GM23338 (cell line): ENCODE data around the gene ADSS1. TPM values are rescaled to one million over a fixed set of nuclear protein-coding genes. Genes with fewer than 3 reads are reported as not detected.

Source experiments
- ATAC-seq: fragments of 200-7000 bp; cut with Tn5 transposase; 3 replicates; pipeline ENCODE4 v1.9.1; 2020
- DNase-seq: peaks from one replicate; pipeline ENCODE4 v3.0.0-alpha.2; 2015; ENCODE audit warnings: low spot score
- H2AFZ ChIP-seq: fragments of 200-600 bp; sonication (generic); 2 replicates; pipeline ENCODE4 v1.8.0; 2016; ENCODE audit warnings: antibody characterized with exemption, mild to moderate bottlenecking, moderate library complexity
- H3F3A ChIP-seq: fragments of 200-600 bp; sonication (generic); replicated peaks from 2 replicates; pipeline ENCODE4 v1.8.0; 2017; ENCODE audit warnings: antibody characterized with exemption, mixed run types, low read depth
- H3K27ac ChIP-seq: fragments of 200-600 bp; sonication (generic); 2 replicates; pipeline ENCODE4 v1.6.1; 2016; ENCODE audit warnings: low read depth
- H3K27me3 ChIP-seq: fragments of 200-600 bp; sonication (generic); 2 replicates; pipeline ENCODE4 v1.8.0; 2016; ENCODE audit warnings: mild to moderate bottlenecking, mixed run types, moderate library complexity; ENCODE audit not compliant: insufficient read depth
- H3K36me3 ChIP-seq: fragments of 200-600 bp; sonication (generic); 2 replicates; pipeline ENCODE4 v1.8.0; 2016; ENCODE audit warnings: mild to moderate bottlenecking; ENCODE audit not compliant: insufficient read depth
- H3K4me1 ChIP-seq: fragments of 200-600 bp; sonication (generic); 2 replicates; pipeline ENCODE4 v1.8.0; 2016; ENCODE audit warnings: mild to moderate bottlenecking, moderate library complexity; ENCODE audit not compliant: insufficient read depth
- H3K4me2 ChIP-seq: fragments of 200-600 bp; sonication (generic); 2 replicates; pipeline ENCODE4 v1.7.1; 2017; ENCODE audit warnings: mixed run types
- H3K4me3 ChIP-seq: fragments of 200-600 bp; sonication (generic); 2 replicates; pipeline ENCODE4 v1.6.1; 2016; ENCODE audit warnings: mixed run types
- H3K79me2 ChIP-seq: fragments of 200-600 bp; sonication (generic); replicated peaks from 2 replicates; pipeline ENCODE4 v1.8.0; 2017; ENCODE audit warnings: mild to moderate bottlenecking; ENCODE audit not compliant: insufficient read depth
- H3K9me2 ChIP-seq: fragments of 200-600 bp; sonication (generic); 2 replicates; pipeline ENCODE4 v1.8.0; 2017; ENCODE audit not compliant: insufficient read depth
- H4K20me1 ChIP-seq: fragments of 200-600 bp; sonication (generic); replicated peaks from 2 replicates; pipeline ENCODE4 v1.8.0; 2017; ENCODE audit warnings: mild to moderate bottlenecking; ENCODE audit not compliant: insufficient read depth
- H3K27ac Mint-ChIP-seq: 2 replicates; pipeline ENCODE4 v1.8.0; 2020; ENCODE audit warnings: inconsistent platforms, mild to moderate bottlenecking, moderate library complexity, mixed read lengths
- H3K27me3 Mint-ChIP-seq: 3 replicates; pipeline ENCODE4 v1.8.0; 2022; ENCODE audit warnings: low read depth, mild to moderate bottlenecking, moderate library complexity, mixed read lengths, inconsistent platforms; ENCODE audit not compliant: insufficient read depth, poor library complexity
- H3K36me3 Mint-ChIP-seq: 3 replicates; pipeline ENCODE4 v1.8.0; 2021; ENCODE audit warnings: low read depth, mild to moderate bottlenecking, inconsistent platforms, moderate library complexity, mixed read lengths
- H3K4me1 Mint-ChIP-seq: 3 replicates; pipeline ENCODE4 v1.8.0; 2020; ENCODE audit warnings: mild to moderate bottlenecking, inconsistent platforms, mixed read lengths
- H3K4me3 Mint-ChIP-seq: 3 replicates; pipeline ENCODE4 v1.8.0; 2021; ENCODE audit warnings: moderate library complexity, mild to moderate bottlenecking, inconsistent platforms, mixed read lengths
- H3K9me3 Mint-ChIP-seq: 3 replicates; pipeline ENCODE4 v1.8.0; 2020; ENCODE audit warnings: moderate library complexity, mild to moderate bottlenecking, inconsistent platforms, mixed read lengths
- CREB1 ChIP-seq: fragments of 250-450 bp; sonication (Bioruptor Pico); IDR thresholded peaks from 2 replicates; pipeline ENCODE4 v1.5.0; 2020; ENCODE audit warnings: low read depth, mild to moderate bottlenecking, moderate library complexity
- EZH2 ChIP-seq: fragments of 200-600 bp; sonication (generic); IDR thresholded peaks from one replicate; pipeline ENCODE4 v1.8.0; 2017; ENCODE audit warnings: antibody characterized with exemption, mild to moderate bottlenecking, low read depth; ENCODE audit not compliant: unreplicated experiment
- EZH2phosphoT487 ChIP-seq: fragments of 200-600 bp; sonication (generic); IDR thresholded peaks from one replicate; pipeline ENCODE4 v1.8.1; 2018; ENCODE audit warnings: antibody characterized with exemption; ENCODE audit not compliant: unreplicated experiment
- JUNB ChIP-seq: IDR thresholded peaks from one replicate; pipeline ENCODE4 v1.6.1; 2016; ENCODE audit warnings: antibody characterized with exemption; ENCODE audit not compliant: unreplicated experiment
- NANOG ChIP-seq: IDR thresholded peaks from 2 replicates; pipeline ENCODE4 v1.6.1; 2016; ENCODE audit warnings: antibody characterized with exemption, borderline replicate concordance
- POLR2AphosphoS5 ChIP-seq: IDR thresholded peaks from 2 replicates; pipeline ENCODE4 v1.6.1; 2016; ENCODE audit warnings: antibody characterized with exemption, low read depth
- REST ChIP-seq: IDR thresholded peaks from one replicate; pipeline ENCODE4 v1.6.1; 2018; ENCODE audit warnings: antibody characterized with exemption; ENCODE audit not compliant: unreplicated experiment
- STAT1 ChIP-seq: IDR thresholded peaks from one replicate; pipeline ENCODE4 v1.6.1; 2016; ENCODE audit warnings: antibody characterized with exemption; ENCODE audit not compliant: unreplicated experiment
- ZNF114 ChIP-seq: fragments of 250-450 bp; sonication (Bioruptor Pico); IDR thresholded peaks from 2 replicates; pipeline ENCODE4 v1.5.0; 2020; ENCODE audit warnings: mild to moderate bottlenecking, moderate library complexity
- ZNF331 ChIP-seq: fragments of 250-450 bp; sonication (Bioruptor Pico); IDR thresholded peaks from 2 replicates; pipeline ENCODE4 v1.5.0; 2020; ENCODE audit warnings: low read depth, mild to moderate bottlenecking, moderate library complexity
- polyA plus RNA-seq: library from polyadenylated mRNA; unstranded; fragments of >200 nt; fragmentation: Nextera tagmentation; extraction: Ambion mirVana; gene quantifications from 2 replicates; pipeline ENCODE4 v1.2.1, GENCODE V29; 2016
- total RNA-seq: library from RNA; depleted of rRNA; stranded (reverse); fragments of >200 nt; shearing (Covaris generic); gene quantifications from 2 replicates; pipeline ENCODE4 v1.2.3, GENCODE V29; 2014
- TF ChIP-seq, protein P1 (sequence below): fragments of 250-450 bp; sonication (Bioruptor Pico); IDR thresholded peaks from 2 replicates; pipeline ENCODE4 v1.5.0; 2020; ENCODE audit warnings: mild to moderate bottlenecking, moderate library complexity
- TF ChIP-seq, protein P2 (sequence below): IDR thresholded peaks from 2 replicates; pipeline ENCODE4 v1.6.1; 2016; ENCODE audit warnings: antibody characterized with exemption

The ADSS1 gene
- total and polyA plus RNA-seq, 2 experiments from 2014 or later, result 9.5 to 11.6 TPM

- H3K36me3 ChIP-seq, result no peaks in the 10 kb centered on the region
- ATAC-seq (peak; percentile 7), DNase-seq (no peak)
- no peaks in the 10 kb centered on the region for H3K27me3 ChIP-seq
- H3K27me3 Mint-ChIP-seq, result peaks cover 7% of the 10 kb centered on the region
- H2AFZ ChIP-seq, result no peak overlapping the region
- TF ChIP-seq ZNF114 (CRISPR knock-in tag) (no peak), ZNF331 (CRISPR knock-in tag) (no peak), EZH2 (no peak), CREB1 (CRISPR knock-in tag) (no peak), JUNB (no peak), REST (no peak), POLR2AphosphoS5 (no peak), NANOG (no peak), EZH2phosphoT487 (no peak), STAT1 (no peak)
- TF ChIP-seq, protein P1, sequence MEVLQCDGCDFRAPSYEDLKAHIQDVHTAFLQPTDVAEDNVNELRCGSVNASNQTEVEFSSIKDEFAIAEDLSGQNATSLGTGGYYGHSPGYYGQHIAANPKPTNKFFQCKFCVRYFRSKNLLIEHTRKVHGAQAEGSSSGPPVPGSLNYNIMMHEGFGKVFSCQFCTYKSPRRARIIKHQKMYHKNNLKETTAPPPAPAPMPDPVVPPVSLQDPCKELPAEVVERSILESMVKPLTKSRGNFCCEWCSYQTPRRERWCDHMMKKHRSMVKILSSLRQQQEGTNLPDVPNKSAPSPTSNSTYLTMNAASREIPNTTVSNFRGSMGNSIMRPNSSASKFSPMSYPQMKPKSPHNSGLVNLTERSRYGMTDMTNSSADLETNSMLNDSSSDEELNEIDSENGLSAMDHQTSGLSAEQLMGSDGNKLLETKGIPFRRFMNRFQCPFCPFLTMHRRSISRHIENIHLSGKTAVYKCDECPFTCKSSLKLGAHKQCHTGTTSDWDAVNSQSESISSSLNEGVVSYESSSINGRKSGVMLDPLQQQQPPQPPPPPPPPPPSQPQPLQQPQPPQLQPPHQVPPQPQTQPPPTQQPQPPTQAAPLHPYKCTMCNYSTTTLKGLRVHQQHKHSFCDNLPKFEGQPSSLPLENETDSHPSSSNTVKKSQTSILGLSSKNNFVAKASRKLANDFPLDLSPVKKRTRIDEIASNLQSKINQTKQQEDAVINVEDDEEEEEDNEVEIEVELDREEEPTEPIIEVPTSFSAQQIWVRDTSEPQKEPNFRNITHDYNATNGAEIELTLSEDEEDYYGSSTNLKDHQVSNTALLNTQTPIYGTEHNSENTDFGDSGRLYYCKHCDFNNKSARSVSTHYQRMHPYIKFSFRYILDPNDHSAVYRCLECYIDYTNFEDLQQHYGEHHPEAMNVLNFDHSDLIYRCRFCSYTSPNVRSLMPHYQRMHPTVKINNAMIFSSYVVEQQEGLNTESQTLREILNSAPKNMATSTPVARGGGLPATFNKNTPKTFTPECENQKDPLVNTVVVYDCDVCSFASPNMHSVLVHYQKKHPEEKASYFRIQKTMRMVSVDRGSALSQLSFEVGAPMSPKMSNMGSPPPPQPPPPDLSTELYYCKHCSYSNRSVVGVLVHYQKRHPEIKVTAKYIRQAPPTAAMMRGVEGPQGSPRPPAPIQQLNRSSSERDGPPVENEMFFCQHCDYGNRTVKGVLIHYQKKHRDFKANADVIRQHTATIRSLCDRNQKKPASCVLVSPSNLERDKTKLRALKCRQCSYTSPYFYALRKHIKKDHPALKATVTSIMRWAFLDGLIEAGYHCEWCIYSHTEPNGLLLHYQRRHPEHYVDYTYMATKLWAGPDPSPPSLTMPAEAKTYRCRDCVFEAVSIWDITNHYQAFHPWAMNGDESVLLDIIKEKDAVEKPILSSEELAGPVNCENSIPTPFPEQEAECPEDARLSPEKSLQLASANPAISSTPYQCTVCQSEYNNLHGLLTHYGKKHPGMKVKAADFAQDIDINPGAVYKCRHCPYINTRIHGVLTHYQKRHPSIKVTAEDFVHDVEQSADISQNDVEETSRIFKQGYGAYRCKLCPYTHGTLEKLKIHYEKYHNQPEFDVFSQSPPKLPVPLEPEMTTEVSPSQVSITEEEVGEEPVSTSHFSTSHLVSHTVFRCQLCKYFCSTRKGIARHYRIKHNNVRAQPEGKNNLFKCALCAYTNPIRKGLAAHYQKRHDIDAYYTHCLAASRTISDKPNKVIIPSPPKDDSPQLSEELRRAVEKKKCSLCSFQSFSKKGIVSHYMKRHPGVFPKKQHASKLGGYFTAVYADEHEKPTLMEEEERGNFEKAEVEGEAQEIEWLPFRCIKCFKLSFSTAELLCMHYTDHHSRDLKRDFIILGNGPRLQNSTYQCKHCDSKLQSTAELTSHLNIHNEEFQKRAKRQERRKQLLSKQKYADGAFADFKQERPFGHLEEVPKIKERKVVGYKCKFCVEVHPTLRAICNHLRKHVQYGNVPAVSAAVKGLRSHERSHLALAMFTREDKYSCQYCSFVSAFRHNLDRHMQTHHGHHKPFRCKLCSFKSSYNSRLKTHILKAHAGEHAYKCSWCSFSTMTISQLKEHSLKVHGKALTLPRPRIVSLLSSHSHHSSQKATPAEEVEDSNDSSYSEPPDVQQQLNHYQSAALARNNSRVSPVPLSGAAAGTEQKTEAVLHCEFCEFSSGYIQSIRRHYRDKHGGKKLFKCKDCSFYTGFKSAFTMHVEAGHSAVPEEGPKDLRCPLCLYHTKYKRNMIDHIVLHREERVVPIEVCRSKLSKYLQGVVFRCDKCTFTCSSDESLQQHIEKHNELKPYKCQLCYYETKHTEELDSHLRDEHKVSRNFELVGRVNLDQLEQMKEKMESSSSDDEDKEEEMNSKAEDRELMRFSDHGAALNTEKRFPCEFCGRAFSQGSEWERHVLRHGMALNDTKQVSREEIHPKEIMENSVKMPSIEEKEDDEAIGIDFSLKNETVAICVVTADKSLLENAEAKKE (CRISPR knock-in tag), result no peak
- TF ChIP-seq, protein P2, sequence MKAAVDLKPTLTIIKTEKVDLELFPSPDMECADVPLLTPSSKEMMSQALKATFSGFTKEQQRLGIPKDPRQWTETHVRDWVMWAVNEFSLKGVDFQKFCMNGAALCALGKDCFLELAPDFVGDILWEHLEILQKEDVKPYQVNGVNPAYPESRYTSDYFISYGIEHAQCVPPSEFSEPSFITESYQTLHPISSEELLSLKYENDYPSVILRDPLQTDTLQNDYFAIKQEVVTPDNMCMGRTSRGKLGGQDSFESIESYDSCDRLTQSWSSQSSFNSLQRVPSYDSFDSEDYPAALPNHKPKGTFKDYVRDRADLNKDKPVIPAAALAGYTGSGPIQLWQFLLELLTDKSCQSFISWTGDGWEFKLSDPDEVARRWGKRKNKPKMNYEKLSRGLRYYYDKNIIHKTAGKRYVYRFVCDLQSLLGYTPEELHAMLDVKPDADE, result no peak
- H3K79me2 ChIP-seq, result peaks cover 13% of the 10 kb centered on the region
- H3K4me1 ChIP-seq, result peaks cover 23% of the 10 kb centered on the region
- no peak overlapping the region for H3K27ac ChIP-seq
- peaks cover 31% of the 10 kb centered on the region for H3K4me1 Mint-ChIP-seq
- H3K27ac Mint-ChIP-seq, result no peak overlapping the region
- H3K9me3 Mint-ChIP-seq, result no peaks in the 10 kb centered on the region
- no peak overlapping the region; the same call in 2 of the 3 replicates for H3K4me3 Mint-ChIP-seq
- H3K4me3 ChIP-seq, result no peak overlapping the region
- H3K36me3 Mint-ChIP-seq, result peaks cover 8% of the 10 kb centered on the region
- H3F3A ChIP-seq, result 0 out of 2 replicates have a peak, but pooled peaks cover 2% of the 10 kb centered on the region
- peaks cover 3% of the 10 kb centered on the region; the same call in 1 of the 2 replicates for H4K20me1 ChIP-seq
- no peaks in the 10 kb centered on the region for H3K9me2 ChIP-seq
- H3K4me2 ChIP-seq, result no peak overlapping the region
Measured at GRCh38 chr14:104697892-104698583, 26.0 kb upstream of the ADSS1 start.
